HepG2 (cell line): ENCODE results near the gene RMI2. TPM values are rescaled to one million over a fixed set of nuclear protein-coding genes. Genes with fewer than 3 reads are reported as not detected.

Experiments
- AKNA ChIP-seq: sonication (generic); formaldehyde crosslinking; IDR thresholded peaks from 2 replicates; pipeline ENCODE4 v1.4.0; 2020; ENCODE audit warnings: missing genetic modification reagents, borderline replicate concordance
- ATF6 ChIP-seq: sonication (generic); formaldehyde crosslinking; conservative IDR thresholded peaks from 2 replicates; pipeline ENCODE4 v1.4.0; 2020; ENCODE audit warnings: missing genetic modification reagents
- BCL6 ChIP-seq: IDR thresholded peaks from 2 replicates; pipeline ENCODE4 v1.6.1; 2016; ENCODE audit warnings: missing genetic modification reagents, missing compliant biosample characterization
- CENPX ChIP-seq: sonication (generic); formaldehyde crosslinking; IDR thresholded peaks from 2 replicates; pipeline ENCODE4 v1.9.0; 2021; ENCODE audit warnings: mild to moderate bottlenecking, missing genetic modification reagents, moderate library complexity
- CREBL2 ChIP-seq: sonication (generic); formaldehyde crosslinking; IDR thresholded peaks from 2 replicates; pipeline ENCODE4 v1.8.1; 2023; ENCODE audit warnings: missing genetic modification reagents, mild to moderate bottlenecking, borderline replicate concordance
- HES4 ChIP-seq: sonication (generic); formaldehyde crosslinking; IDR thresholded peaks from 2 replicates; pipeline ENCODE4 v1.9.0; 2021; ENCODE audit warnings: mild to moderate bottlenecking, missing genetic modification reagents, borderline replicate concordance
- HNF1A ChIP-seq, 2 experiments: sonication (generic) in 1 of 2; formaldehyde crosslinking in 1 of 2; IDR thresholded peaks; 2 replicates each; pipeline versions ENCODE4 v1.4.0 to v1.6.1; 2016 to 2020; ENCODE audit warnings: borderline replicate concordance in 1 of 2, low read depth in 1 of 2, mild to moderate bottlenecking in 1 of 2, missing genetic modification reagents in 1 of 2
- KAT7 ChIP-seq: IDR thresholded peaks from 2 replicates; pipeline ENCODE4 v1.6.1; 2018; ENCODE audit warnings: borderline replicate concordance, missing compliant biosample characterization
- MAFG ChIP-seq: sonication (generic); formaldehyde crosslinking; IDR thresholded peaks from 2 replicates; pipeline ENCODE4 v1.5.1; 2020; ENCODE audit warnings: mild to moderate bottlenecking, missing genetic modification reagents
- POLR2A ChIP-seq, 2 experiments: IDR thresholded peaks; 2 replicates each; pipeline ENCODE4 v1.6.1; 2011; ENCODE audit warnings: low read depth in 2 of 2, low read length in 2 of 2, mild to moderate bottlenecking in 1 of 2, moderate library complexity in 1 of 2; ENCODE audit not compliant: insufficient read depth in 1 of 2
- SP4 ChIP-seq: sonication (generic); formaldehyde crosslinking; IDR thresholded peaks from 2 replicates; pipeline ENCODE4 v1.8.1; 2023; ENCODE audit warnings: mild to moderate bottlenecking, missing genetic modification reagents
- ZBTB42 ChIP-seq: sonication (generic); formaldehyde crosslinking; IDR thresholded peaks from 2 replicates; pipeline ENCODE4 v1.5.0; 2020; ENCODE audit warnings: mild to moderate bottlenecking, missing genetic modification reagents
- ZNF713 ChIP-seq: sonication (generic); formaldehyde crosslinking; IDR thresholded peaks from 2 replicates; pipeline ENCODE4 v1.4.0; 2020; ENCODE audit warnings: mild to moderate bottlenecking, missing genetic modification reagents
- ZNF724P ChIP-seq: sonication (generic); formaldehyde crosslinking; IDR thresholded peaks from 2 replicates; pipeline ENCODE4 v1.8.0; 2022; ENCODE audit warnings: missing genetic modification reagents, borderline replicate concordance
- ZSCAN31 ChIP-seq: sonication (generic); formaldehyde crosslinking; IDR thresholded peaks from 2 replicates; pipeline ENCODE4 v1.5.0; 2020; ENCODE audit warnings: low read depth, mild to moderate bottlenecking, missing genetic modification reagents
- polyA plus RNA-seq, 8 experiments: library from polyadenylated mRNA; depleted of rRNA in 3 of 8; stranded (reverse) in 7 of 8; unstranded in 1 of 8; fragments of >200 nt; fragmentation: Illumina TruSeq in 4 of 8; extraction: Trizol in 4 of 8; gene quantifications; 2 replicates each; pipeline versions ENCODE4 v1.2.1 to v1.2.3, GENCODE V29; 2011 to 2016; ENCODE audit warnings: low read depth in 4 of 8, missing spikeins in 1 of 8, mixed read lengths in 1 of 8; ENCODE audit not compliant: insufficient read depth in 1 of 8
- total RNA-seq, 5 experiments: library from RNA; depleted of rRNA; stranded (reverse); fragments of >200 nt; fragmentation: Illumina TruSeq; extraction: Trizol; gene quantifications; 2 replicates each; pipeline ENCODE4 v1.2.3, GENCODE V29; 2016; ENCODE audit warnings: low read depth in 1 of 5

The RMI2 gene
- total and polyA plus RNA-seq, 2 of the 13 experiments (the other 11 are each of a cell fraction or from before 2014, with no cell fraction given): 24.5 to 55.7 TPM

GRCh38 chr16:11345040-11345862 lies at the start of gene RMI2 (continued):
- TF ChIP-seq AKNA (CRISPR knock-in tag): peak; percentile 69; the same call in 1 of the 2 replicates
- no peak for TF ChIP-seq ZNF713 (CRISPR knock-in tag)
- TF ChIP-seq KAT7 (CRISPR knock-in tag): no peak
- TF ChIP-seq HNF1A (IDR thresholded peaks at IDR 0.05; ENCODE audit: low read depth): no peak
- TF ChIP-seq HNF1A (CRISPR knock-in tag; IDR thresholded peaks at IDR 0.05; ENCODE audit: borderline replicate concordance): peak; percentile 52; the same call in 1 of the 2 replicates
- no peak for TF ChIP-seq MAFG (CRISPR knock-in tag)
- TF ChIP-seq ZBTB42 (CRISPR knock-in tag): 0 out of 2 replicates have a peak, but pooled peaks have one; percentile 10
- peak; percentile 93 for TF ChIP-seq SP4 (CRISPR knock-in tag)
- no peak for TF ChIP-seq ATF6 (CRISPR knock-in tag)
- TF ChIP-seq CENPX (CRISPR knock-in tag): no peak
- peak; percentile 69; the same call in 1 of the 2 replicates for TF ChIP-seq HES4 (CRISPR knock-in tag)
- TF ChIP-seq ZNF724P: peak; percentile 96
- TF ChIP-seq BCL6 (CRISPR knock-in tag): peak; percentile 54; the same call in 1 of the 2 replicates
- peak; percentile 51 to 52; a peak in 3 of 4 replicates for TF ChIP-seq POLR2A (IDR thresholded peaks at IDR 0.05; ENCODE audit: insufficient read depth in 1 of 2, low read depth in 2 of 2, low read length in 2 of 2)
- peak; percentile 88 for TF ChIP-seq ZSCAN31 (CRISPR knock-in tag)
- no peak for TF ChIP-seq CREBL2 (CRISPR knock-in tag)
